ENCODE measurements around the gene KCNJ5.

The KCNJ5 gene

GRCh38 chr11:128900468-128900867, 9.3 kb downstream of the KCNJ5 start:
- Histone ChIP-seq H3K9me2 (ENCODE audit: low read depth, low read length) (no peaks in the 10 kb centered on the region), H2AFZ (ENCODE audit: low read length) (no peak overlapping the region), H3K9me3 (ENCODE audit: low read length) (no peaks in the 10 kb centered on the region), H3K9ac (ENCODE audit: low read length) (no peak overlapping the region), H3F3A (ENCODE audit: insufficient read depth, low read length) (no peaks in the 10 kb centered on the region), H3K4me1 (ENCODE audit: insufficient read depth, low read length, severe bottlenecking) (no peaks in the 10 kb centered on the region), H3K79me2 (ENCODE audit: insufficient read depth, low read length) (no peaks in the 10 kb centered on the region), H3K4me2 (ENCODE audit: low read length) (no peak overlapping the region), H3K36me3 (ENCODE audit: insufficient read depth, low read length) (no peaks in the 10 kb centered on the region), H4K20me1 (ENCODE audit: insufficient read depth, low read length) (no peaks in the 10 kb centered on the region), H3K4me3 (ENCODE audit: low read depth, low read length, poor library complexity, severe bottlenecking) (no peak overlapping the region), H3K27ac (ENCODE audit: low read depth, low read length, poor library complexity, severe bottlenecking) (no peak overlapping the region), H3K27me3 (ENCODE audit: insufficient read depth, low read length) (0 out of 2 replicates have a peak, but pooled peaks cover 3% of the 10 kb centered on the region)
- TF ChIP-seq, protein P1, sequence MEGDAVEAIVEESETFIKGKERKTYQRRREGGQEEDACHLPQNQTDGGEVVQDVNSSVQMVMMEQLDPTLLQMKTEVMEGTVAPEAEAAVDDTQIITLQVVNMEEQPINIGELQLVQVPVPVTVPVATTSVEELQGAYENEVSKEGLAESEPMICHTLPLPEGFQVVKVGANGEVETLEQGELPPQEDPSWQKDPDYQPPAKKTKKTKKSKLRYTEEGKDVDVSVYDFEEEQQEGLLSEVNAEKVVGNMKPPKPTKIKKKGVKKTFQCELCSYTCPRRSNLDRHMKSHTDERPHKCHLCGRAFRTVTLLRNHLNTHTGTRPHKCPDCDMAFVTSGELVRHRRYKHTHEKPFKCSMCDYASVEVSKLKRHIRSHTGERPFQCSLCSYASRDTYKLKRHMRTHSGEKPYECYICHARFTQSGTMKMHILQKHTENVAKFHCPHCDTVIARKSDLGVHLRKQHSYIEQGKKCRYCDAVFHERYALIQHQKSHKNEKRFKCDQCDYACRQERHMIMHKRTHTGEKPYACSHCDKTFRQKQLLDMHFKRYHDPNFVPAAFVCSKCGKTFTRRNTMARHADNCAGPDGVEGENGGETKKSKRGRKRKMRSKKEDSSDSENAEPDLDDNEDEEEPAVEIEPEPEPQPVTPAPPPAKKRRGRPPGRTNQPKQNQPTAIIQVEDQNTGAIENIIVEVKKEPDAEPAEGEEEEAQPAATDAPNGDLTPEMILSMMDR (IDR thresholded peaks at IDR 0.05; ENCODE audit: low read length) = no peak
- TF ChIP-seq EZH2 (IDR thresholded peaks at IDR 0.05; ENCODE audit: borderline replicate concordance, low read length) = no peak

DNA sequence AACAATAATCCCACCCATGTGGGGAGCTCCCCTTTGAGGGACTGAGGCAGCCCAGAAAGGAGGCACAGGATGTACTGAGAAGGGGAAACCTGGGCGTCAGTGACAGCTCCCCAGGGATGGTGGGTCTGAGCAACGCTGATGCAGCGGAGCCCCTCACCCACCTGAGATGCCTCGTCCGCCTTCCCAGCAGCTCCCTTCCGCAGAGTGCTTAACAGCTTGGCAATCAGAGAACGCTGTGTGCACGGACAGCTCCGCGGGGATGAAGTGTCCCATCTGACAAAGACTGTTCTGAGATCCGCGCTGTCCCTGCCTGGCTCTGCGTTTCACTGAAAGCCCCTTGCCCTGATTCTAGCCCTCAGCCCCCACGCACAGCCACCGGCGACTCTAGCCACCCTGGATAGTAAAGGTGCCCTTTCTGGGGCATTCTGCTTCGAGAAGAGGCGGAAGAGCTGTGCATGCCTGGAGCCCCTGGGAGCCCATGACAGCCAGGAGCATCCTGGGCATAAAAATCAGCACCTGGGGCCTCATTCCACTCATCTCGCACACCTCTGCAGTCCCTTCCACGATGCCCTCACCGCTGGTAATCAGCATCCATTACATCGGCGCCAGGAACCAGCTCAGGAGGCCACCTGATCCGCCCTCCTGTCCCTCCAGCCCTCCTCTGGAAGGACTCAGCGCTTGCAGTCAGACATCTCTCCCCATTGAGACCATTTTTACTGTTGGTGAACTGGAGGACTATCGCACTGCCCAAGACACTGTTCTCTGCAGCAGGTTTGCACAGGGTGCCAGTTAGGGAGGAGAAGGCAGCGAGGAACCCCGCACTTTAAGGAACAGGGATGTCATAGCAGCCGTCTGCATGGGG, 10.7 kb downstream of the KCNJ5 start:
- Histone ChIP-seq H3K9me2 (ENCODE audit: low read depth, low read length) (no peaks in the 10 kb centered on the region), H3K79me2 (ENCODE audit: insufficient read depth, low read length) (no peaks in the 10 kb centered on the region), H3K4me2 (ENCODE audit: low read length) (no peak overlapping the region), H3F3A (ENCODE audit: insufficient read depth, low read length) (no peaks in the 10 kb centered on the region), H3K27ac (ENCODE audit: low read depth, low read length, poor library complexity, severe bottlenecking) (no peak overlapping the region), H3K4me3 (ENCODE audit: low read depth, low read length, poor library complexity, severe bottlenecking) (no peak overlapping the region), H2AFZ (ENCODE audit: low read length) (no peak overlapping the region), H3K9me3 (ENCODE audit: low read length) (no peaks in the 10 kb centered on the region), H4K20me1 (ENCODE audit: insufficient read depth, low read length) (no peaks in the 10 kb centered on the region), H3K27me3 (ENCODE audit: insufficient read depth, low read length) (0 out of 2 replicates have a peak, but pooled peaks cover 3% of the 10 kb centered on the region), H3K4me1 (ENCODE audit: insufficient read depth, low read length, severe bottlenecking) (no peaks in the 10 kb centered on the region), H3K9ac (ENCODE audit: low read length) (no peak overlapping the region), H3K36me3 (ENCODE audit: insufficient read depth, low read length) (no peaks in the 10 kb centered on the region)
- no peak for TF ChIP-seq EZH2 (IDR thresholded peaks at IDR 0.05; ENCODE audit: borderline replicate concordance, low read length)
- TF ChIP-seq, protein P1 (IDR thresholded peaks at IDR 0.05; ENCODE audit: low read length) = no peak

DNA sequence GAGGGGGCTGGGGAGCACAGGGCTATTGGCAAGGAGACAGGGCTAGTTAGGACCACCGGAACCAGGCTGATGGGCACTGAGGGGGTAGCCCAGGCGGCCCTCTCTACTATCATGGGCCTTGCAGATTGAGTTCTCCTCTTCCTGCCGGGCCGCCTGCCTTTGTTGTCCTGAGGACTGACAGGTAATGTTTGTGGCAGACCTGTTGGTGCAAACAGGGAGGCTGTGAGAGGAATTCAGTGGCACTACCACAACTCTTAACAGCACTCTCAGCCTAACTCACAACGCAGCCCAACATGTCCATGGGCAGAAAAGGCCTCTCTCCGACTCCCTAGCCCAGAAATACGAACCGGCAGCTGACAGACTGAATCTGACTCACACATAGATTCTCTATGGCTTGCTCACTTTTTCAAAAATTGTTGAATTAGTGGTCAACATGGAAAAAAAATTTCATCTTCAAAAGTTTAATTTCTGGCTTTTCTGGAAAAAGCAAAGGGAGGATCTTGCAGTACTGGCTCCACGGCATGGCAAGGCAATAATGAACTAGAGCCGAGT, 11.4 kb downstream of the KCNJ5 start:
- Histone ChIP-seq H3K9ac (ENCODE audit: low read length) (no peak overlapping the region), H3K27me3 (ENCODE audit: insufficient read depth, low read length) (0 out of 2 replicates have a peak, but pooled peaks cover 3% of the 10 kb centered on the region), H3K4me2 (ENCODE audit: low read length) (no peak overlapping the region), H3K27ac (ENCODE audit: low read depth, low read length, poor library complexity, severe bottlenecking) (no peak overlapping the region), H3K4me3 (ENCODE audit: low read depth, low read length, poor library complexity, severe bottlenecking) (no peak overlapping the region), H3F3A (ENCODE audit: insufficient read depth, low read length) (no peaks in the 10 kb centered on the region), H3K4me1 (ENCODE audit: insufficient read depth, low read length, severe bottlenecking) (no peaks in the 10 kb centered on the region), H2AFZ (ENCODE audit: low read length) (no peak overlapping the region), H3K9me2 (ENCODE audit: low read depth, low read length) (no peaks in the 10 kb centered on the region), H3K79me2 (ENCODE audit: insufficient read depth, low read length) (no peaks in the 10 kb centered on the region), H4K20me1 (ENCODE audit: insufficient read depth, low read length) (no peaks in the 10 kb centered on the region), H3K36me3 (ENCODE audit: insufficient read depth, low read length) (no peaks in the 10 kb centered on the region), H3K9me3 (ENCODE audit: low read length) (no peaks in the 10 kb centered on the region)
- TF ChIP-seq, protein P1 (IDR thresholded peaks at IDR 0.05; ENCODE audit: low read length) = no peak
- no peak for TF ChIP-seq EZH2 (IDR thresholded peaks at IDR 0.05; ENCODE audit: borderline replicate concordance, low read length)
